Measurements from ENCODE around the gene PRDM16.

- TF ChIP-seq, protein P1, sequence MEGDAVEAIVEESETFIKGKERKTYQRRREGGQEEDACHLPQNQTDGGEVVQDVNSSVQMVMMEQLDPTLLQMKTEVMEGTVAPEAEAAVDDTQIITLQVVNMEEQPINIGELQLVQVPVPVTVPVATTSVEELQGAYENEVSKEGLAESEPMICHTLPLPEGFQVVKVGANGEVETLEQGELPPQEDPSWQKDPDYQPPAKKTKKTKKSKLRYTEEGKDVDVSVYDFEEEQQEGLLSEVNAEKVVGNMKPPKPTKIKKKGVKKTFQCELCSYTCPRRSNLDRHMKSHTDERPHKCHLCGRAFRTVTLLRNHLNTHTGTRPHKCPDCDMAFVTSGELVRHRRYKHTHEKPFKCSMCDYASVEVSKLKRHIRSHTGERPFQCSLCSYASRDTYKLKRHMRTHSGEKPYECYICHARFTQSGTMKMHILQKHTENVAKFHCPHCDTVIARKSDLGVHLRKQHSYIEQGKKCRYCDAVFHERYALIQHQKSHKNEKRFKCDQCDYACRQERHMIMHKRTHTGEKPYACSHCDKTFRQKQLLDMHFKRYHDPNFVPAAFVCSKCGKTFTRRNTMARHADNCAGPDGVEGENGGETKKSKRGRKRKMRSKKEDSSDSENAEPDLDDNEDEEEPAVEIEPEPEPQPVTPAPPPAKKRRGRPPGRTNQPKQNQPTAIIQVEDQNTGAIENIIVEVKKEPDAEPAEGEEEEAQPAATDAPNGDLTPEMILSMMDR (conservative IDR thresholded peaks at IDR 0.05; ENCODE audit: low read depth, low read length), result no peak
- TF ChIP-seq POLR2A (IDR thresholded peaks at IDR 0.05; ENCODE audit: low read depth, low read length), result no peak
- TF ChIP-seq MXI1 (IDR thresholded peaks at IDR 0.05; ENCODE audit: borderline replicate concordance, low read depth, low read length), result no peak
- no peak for TF ChIP-seq RFX5 (IDR thresholded peaks at IDR 0.05; ENCODE audit: low read depth, low read length)
- TF ChIP-seq CEBPB (IDR thresholded peaks at IDR 0.05; ENCODE audit: low read depth, low read length), result no peak
- TF ChIP-seq RAD21 (IDR thresholded peaks at IDR 0.05; ENCODE audit: low read length), result no peak
- no peak for TF ChIP-seq USF2 (IDR thresholded peaks at IDR 0.05; ENCODE audit: low read depth, low read length)
- TF ChIP-seq SMC3 (IDR thresholded peaks at IDR 0.05; ENCODE audit: low read depth, low read length), result no peak
- TF ChIP-seq MAFK (IDR thresholded peaks at IDR 0.05; ENCODE audit: low read depth, low read length), result no peak
- no peak for TF ChIP-seq MAZ (IDR thresholded peaks at IDR 0.05; ENCODE audit: borderline replicate concordance, low read depth, low read length)
- TF ChIP-seq, protein P2, sequence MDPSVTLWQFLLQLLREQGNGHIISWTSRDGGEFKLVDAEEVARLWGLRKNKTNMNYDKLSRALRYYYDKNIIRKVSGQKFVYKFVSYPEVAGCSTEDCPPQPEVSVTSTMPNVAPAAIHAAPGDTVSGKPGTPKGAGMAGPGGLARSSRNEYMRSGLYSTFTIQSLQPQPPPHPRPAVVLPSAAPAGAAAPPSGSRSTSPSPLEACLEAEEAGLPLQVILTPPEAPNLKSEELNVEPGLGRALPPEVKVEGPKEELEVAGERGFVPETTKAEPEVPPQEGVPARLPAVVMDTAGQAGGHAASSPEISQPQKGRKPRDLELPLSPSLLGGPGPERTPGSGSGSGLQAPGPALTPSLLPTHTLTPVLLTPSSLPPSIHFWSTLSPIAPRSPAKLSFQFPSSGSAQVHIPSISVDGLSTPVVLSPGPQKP (IDR thresholded peaks at IDR 0.05; ENCODE audit: borderline replicate concordance, low read depth, low read length), result no peak
Observed at GRCh38 chr1:3141836-3142235, 72.8 kb downstream of the PRDM16 start.
